GM12872 (cell line): ENCODE results near the gene TRIM13.

Experiments used
- TF ChIP-seq, protein P1 (sequence below): IDR thresholded peaks from 3 replicates; pipeline ENCODE4 v1.5.1; 2011; ENCODE audit warnings: low read depth, mild to moderate bottlenecking, low read length, moderate library complexity; ENCODE audit not compliant: insufficient read depth

TRIM13 gene

DNA sequence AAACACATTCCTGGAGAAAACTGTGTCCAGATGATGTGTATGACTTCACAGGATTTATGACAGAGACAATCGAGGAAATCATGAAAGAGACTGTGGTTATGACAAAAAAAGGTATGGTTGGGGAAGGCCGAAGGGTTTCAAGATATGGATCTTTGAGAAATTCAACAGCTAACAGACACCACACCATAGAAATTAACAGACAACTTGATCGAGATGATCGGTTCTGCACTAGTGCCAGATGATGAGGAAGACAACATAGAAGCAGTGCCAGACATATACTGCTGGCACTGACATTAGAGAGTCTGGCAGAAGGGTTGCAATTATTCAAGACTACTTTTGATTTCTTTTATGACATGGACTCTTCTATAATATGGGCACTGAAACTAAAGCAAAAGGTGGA lies 55.6 kb downstream of the TRIM13 start:
- TF ChIP-seq, protein P1, sequence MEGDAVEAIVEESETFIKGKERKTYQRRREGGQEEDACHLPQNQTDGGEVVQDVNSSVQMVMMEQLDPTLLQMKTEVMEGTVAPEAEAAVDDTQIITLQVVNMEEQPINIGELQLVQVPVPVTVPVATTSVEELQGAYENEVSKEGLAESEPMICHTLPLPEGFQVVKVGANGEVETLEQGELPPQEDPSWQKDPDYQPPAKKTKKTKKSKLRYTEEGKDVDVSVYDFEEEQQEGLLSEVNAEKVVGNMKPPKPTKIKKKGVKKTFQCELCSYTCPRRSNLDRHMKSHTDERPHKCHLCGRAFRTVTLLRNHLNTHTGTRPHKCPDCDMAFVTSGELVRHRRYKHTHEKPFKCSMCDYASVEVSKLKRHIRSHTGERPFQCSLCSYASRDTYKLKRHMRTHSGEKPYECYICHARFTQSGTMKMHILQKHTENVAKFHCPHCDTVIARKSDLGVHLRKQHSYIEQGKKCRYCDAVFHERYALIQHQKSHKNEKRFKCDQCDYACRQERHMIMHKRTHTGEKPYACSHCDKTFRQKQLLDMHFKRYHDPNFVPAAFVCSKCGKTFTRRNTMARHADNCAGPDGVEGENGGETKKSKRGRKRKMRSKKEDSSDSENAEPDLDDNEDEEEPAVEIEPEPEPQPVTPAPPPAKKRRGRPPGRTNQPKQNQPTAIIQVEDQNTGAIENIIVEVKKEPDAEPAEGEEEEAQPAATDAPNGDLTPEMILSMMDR, result no peak

GRCh38 chr13:50053844-50054243 lies 57.0 kb downstream of the TRIM13 start:
- TF ChIP-seq, protein P1, result no peak

GRCh38 chr13:50055454-50055853 lies 58.6 kb downstream of the TRIM13 start:
- TF ChIP-seq, protein P1, result no peak

- TF ChIP-seq, protein P1, result no peak
Observed at GRCh38 chr13:50060718-50061117, 63.9 kb downstream of the TRIM13 start.

GRCh38 chr13:50065712-50066111 lies 68.9 kb downstream of the TRIM13 start:
- TF ChIP-seq, protein P1, result no peak
